GM12891 (cell line): ENCODE results near the gene PCAT7.

ENCODE experiments used
- DNase-seq: peaks from one replicate; pipeline ENCODE4 v3.0.0; 2011; ENCODE audit warnings: low spot score; ENCODE audit not compliant: insufficient read length
- FAIRE-seq: peaks from 2 replicates; lab custom pipeline; 2011; peaks lifted over from hg19 to GRCh38; lab: Jason Lieb, UNC
- PAX5 ChIP-seq: IDR thresholded peaks from 2 replicates; pipeline ENCODE4 v1.6.1; 2011; ENCODE audit warnings: low read length, moderate library complexity, mild to moderate bottlenecking; ENCODE audit not compliant: insufficient read depth, severe bottlenecking
- POLR2A ChIP-seq: IDR thresholded peaks from 2 replicates; pipeline ENCODE4 v1.6.1; 2011; ENCODE audit warnings: low read depth, low read length, control low read depth
- POLR2AphosphoS5 ChIP-seq: IDR thresholded peaks from 2 replicates; pipeline ENCODE4 v1.6.1; 2011; ENCODE audit warnings: low read depth, low read length, control low read depth
- POU2F2 ChIP-seq: IDR thresholded peaks from 2 replicates; pipeline ENCODE4 v1.6.1; 2011; ENCODE audit warnings: low read depth, mild to moderate bottlenecking, control low read depth, low read length, moderate library complexity
- SPI1 ChIP-seq: IDR thresholded peaks from 2 replicates; pipeline ENCODE4 v1.6.1; 2011; ENCODE audit warnings: low read depth, low read length, control low read depth
- TAF1 ChIP-seq: IDR thresholded peaks from 2 replicates; pipeline ENCODE4 v1.6.1; 2011; ENCODE audit warnings: low read depth, low read length, control low read depth

PCAT7 gene

DNA sequence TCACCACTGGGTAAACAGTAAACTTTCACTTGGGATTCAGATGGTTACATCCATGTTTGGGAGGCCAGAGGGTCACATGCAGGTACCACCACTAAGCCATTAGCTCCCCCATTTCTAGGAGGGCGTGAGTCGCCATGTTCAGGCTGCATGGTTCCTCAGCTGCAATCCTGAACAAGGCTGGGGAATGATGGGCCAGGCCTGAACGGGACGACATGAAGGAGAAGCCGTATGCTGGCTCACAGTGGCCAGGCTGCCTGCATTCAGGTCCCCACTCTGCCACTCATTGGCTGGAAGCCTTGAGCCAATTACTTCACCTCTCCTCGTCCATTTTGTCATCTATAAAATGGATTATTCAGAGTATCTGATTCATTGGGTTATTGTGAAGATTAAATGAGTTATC, 47.8 kb downstream of the PCAT7 start:
- FAIRE-seq = no peak
- DNase-seq = no peak
- TF ChIP-seq SPI1 = no peak
- TF ChIP-seq POLR2A = no peak

DNA sequence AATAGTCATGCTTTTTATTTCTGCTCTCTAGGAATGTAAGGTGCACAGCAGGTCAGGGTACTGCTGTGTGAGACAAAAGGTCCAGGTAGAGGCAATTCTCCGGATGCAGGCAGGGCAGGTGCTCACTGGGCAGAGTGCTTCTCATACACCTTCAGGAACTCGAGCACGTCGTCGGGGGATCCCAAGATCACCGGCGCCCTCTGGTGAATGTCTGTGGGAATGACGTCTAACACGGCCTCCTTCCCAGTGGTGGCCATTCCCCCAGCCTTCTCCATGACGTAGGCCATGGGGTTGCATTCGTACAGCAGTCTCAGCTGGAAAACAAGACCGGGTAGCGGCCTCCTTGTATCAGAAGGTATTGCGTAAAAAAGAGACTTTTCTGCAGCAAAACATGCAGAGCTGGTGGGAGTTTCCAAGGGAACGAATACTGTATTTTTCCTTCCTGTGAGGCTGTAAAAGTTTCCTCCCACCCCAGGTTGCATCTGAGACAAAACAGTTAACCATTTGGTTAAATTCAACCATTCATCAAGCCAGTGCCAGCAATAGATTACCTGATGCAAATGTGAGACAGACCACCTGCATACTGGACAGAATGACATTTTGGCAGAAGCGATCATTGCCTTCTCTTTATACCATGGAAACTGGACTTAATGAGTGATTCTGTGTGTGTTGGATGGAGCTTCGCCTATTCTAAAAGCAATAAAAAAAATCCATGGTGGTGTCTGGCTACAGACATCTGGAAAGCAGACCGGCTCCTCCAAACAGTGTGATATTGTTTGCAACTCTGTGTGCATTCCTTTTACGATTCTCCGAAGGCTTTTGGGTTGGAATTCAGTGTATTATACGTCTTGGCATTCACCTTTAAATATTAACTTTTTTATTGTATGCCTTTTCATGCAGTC, 48.6 kb downstream of the PCAT7 start:
- no peak for TF ChIP-seq POLR2AphosphoS5
- no peak for TF ChIP-seq PAX5
- TF ChIP-seq TAF1 = no peak
- TF ChIP-seq SPI1 = no peak
- peak; percentile 69 for DNase-seq
- FAIRE-seq = peak; percentile 90

DNA sequence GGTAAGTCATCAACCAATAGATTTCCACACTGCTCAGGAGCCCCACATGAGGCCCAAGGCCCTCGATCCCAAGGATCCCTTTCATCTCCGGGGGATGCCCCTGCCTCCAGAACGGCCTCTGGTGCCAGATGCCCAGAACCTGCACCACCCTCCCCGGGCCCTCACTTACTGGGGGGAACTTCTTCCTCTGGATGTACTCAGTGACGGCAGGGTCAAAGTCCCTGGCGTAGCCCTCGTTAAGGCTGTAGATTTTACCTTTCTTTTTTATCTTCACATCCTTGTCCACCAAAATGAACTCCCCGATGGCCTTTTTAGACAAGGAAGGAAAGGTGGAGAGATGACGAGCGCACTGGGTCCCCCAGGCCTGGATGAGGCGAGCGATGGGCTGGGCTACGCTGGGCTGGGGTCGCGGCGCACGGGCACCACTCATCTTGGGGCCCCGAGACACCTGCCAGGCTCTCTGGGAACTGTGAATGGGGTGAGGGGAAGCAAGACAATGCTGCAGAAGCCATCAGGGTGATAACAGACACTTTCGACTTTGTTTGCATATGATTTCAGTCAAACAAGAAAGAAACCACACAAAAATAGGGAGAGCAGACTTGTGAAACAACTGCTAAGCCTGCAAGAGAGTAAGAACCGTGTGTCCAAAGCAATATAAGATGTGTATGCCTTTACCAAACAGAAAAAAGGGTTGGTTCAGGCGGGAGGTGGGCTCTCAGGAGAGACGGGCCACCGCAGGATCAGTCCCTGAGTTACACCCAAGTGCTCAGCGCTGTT, 52.0 kb downstream of the PCAT7 start:
- DNase-seq = peak; percentile 30
- TF ChIP-seq PAX5 = no peak
- TF ChIP-seq POU2F2 = no peak
- TF ChIP-seq TAF1 = no peak
- TF ChIP-seq POLR2A = no peak
- TF ChIP-seq SPI1 = no peak
- no peak for FAIRE-seq

DNA sequence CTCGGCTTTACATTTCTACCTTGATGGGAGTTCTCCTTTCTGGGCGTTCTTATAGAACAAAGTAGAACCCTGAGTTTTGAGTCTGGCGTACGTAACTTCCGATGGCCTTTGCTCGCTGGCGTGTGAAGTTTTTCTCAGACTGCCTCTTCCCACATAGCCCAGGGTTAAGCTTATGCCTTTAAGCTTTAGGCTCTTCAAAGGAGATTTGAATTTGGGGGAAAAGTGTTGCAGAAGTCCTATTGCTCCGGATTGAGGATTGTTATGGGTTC, 52.5 kb downstream of the PCAT7 start:
- TF ChIP-seq SPI1 = 0 out of 2 replicates have a peak, but pooled peaks have one; percentile 12
- no peak for TF ChIP-seq POLR2A
- TF ChIP-seq POU2F2 = no peak
- TF ChIP-seq POLR2AphosphoS5 = no peak
- no peak for TF ChIP-seq TAF1
- TF ChIP-seq PAX5 = no peak
- DNase-seq (no peak), FAIRE-seq (peak; percentile 73)

DNA sequence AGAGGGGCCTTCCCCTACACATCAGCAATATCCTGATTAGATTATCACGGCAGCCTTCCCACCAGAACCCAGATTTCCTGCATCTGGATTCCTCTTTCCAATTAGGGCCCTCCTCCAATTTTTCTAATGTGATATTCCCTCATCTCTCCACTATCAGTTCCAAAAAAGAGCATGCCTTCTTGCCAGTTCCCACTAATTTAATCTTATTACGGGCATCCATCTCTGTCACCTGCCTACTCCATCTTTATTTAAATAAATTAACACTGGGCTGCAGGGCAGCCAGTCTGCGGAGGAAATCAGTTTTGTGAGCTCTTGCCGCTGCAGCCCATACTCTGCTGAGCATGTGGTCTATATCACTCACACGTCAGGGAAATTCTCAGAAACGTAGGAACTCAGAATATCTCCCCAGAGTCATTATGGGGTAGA, 55.3 kb downstream of the PCAT7 start:
- TF ChIP-seq TAF1 = no peak
- FAIRE-seq = no peak
- DNase-seq = no peak

DNA sequence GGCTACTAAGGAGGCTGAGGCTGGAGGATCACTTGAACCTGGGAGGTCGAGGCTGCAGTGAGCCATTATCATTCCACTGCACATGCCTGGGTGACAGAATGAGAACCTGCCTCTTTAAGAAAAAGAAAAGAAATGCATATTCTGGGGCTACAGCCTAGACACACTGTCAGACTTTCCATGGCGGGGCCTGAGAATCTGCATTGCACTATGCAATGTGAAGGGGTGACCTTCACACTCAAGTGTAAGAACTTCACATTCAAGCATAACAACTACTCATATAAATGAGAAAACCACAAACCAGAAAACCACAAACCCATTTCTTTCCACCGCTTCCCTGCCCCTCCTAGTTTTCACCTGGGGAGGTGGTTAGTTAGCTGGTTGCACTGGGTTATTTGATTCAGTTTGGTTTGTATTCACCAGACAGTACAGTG, 56.8 kb downstream of the PCAT7 start:
- DNase-seq = no peak
- no peak for FAIRE-seq
- TF ChIP-seq SPI1 (no peak), POU2F2 (no peak), POLR2A (no peak)

DNA sequence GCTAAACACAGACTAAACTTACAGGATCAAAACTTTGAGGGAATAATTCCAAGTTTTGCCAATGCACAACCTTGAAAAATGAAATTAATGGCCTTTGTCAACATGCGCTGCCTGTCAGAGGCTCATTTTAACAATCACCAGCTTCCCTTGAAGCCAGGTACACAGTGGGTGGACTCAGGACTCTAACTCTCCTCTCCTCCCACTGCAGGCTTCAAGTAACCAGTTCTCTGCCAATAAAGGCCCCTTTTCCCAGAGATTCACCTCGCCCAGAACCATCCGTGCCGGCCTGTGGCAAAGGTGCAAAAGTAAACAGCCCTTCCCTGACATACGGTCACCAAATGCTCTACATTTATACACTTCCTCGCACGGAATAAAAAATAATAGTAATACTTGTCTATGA, 57.2 kb downstream of the PCAT7 start:
- no peak for FAIRE-seq
- TF ChIP-seq PAX5 (no peak), SPI1 (no peak), POU2F2 (no peak), POLR2AphosphoS5 (no peak), TAF1 (no peak), POLR2A (no peak)
- DNase-seq = no peak

DNA sequence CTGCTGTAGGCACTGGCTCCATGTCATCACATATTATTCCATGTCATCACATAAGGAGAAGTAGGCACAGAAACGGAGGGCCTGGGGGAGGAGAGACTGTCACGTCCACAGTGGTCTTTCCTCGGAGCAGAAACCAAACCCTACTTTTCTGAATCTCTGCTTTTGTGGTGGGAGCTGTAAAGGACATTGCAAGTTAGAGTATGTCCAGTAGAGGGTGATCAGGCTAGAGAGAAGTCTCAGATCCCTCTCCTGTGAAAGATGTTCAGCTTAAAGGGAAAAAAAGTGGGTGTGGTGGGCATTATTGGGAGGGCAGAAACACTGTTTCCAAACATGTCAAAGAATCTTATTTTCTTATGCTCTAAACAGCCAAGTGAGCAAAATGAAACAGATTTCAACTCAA, 58.1 kb downstream of the PCAT7 start:
- no peak for TF ChIP-seq PAX5
- no peak for TF ChIP-seq POLR2AphosphoS5
- TF ChIP-seq TAF1 = no peak
- no peak for TF ChIP-seq POLR2A
- TF ChIP-seq POU2F2 = no peak
- no peak for TF ChIP-seq SPI1
- FAIRE-seq (no peak), DNase-seq (no peak)

DNA sequence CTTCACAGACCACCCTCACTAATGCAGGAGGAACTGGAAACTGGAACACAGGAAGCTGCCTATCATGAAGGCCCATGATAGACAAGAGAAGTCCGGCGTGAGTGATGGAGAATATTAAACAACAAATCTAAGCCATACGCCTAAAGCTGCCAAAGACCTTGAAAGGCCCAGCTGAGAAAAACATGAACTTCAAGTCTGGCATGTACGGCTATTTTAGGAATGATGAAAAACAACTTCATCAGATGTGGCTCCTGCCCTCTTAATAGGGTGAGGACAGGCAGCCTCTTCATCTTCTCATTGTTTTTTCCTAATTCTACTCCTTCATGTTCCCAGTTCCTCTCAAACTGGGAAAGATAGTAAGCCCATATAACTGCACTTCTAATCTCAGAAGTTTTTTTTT, 64.1 kb downstream of the PCAT7 start:
- no peak for FAIRE-seq
- no peak for TF ChIP-seq POU2F2
- TF ChIP-seq SPI1 = no peak
- TF ChIP-seq TAF1 = no peak
- TF ChIP-seq POLR2AphosphoS5 = no peak
- TF ChIP-seq PAX5 = no peak
- no peak for TF ChIP-seq POLR2A
- no peak for DNase-seq
